GM12865 (cell line): ENCODE measurements around the gene ITPRID2.

Experiments
- DNase-seq: peaks from one replicate; pipeline ENCODE4 v3.0.0; 2010; ENCODE audit warnings: low read depth
- H3K4me3 ChIP-seq: 2 replicates; pipeline ENCODE4 v1.5.1; 2011; ENCODE audit warnings: mild to moderate bottlenecking, low read depth, low read length, control low read depth
- CTCF ChIP-seq: IDR thresholded peaks from 2 replicates; pipeline ENCODE4 v1.5.1; 2011; ENCODE audit warnings: low read length, control low read depth, low read depth, inconsistent platforms; ENCODE audit not compliant: insufficient read depth; ENCODE audit errors: missing control alignments

ITPRID2 gene

GRCh38 chr2:181971032-181971431 is 79.5 kb downstream of the ITPRID2 start:
- no peak overlapping the region for H3K4me3 ChIP-seq
- no peak for TF ChIP-seq CTCF
- DNase-seq: no peak

GRCh38 chr2:181972431-181973170 is 81.1 kb downstream of the ITPRID2 start:
- no peak for TF ChIP-seq CTCF
- DNase-seq: no peak
- H3K4me3 ChIP-seq: no peak overlapping the region

- no peak for TF ChIP-seq CTCF
- no peak overlapping the region for H3K4me3 ChIP-seq
- DNase-seq: no peak
These were observed 81.7 kb downstream of the ITPRID2 start for GRCh38 chr2:181973171-181973783.

- DNase-seq: peak; percentile 36
- no peak for TF ChIP-seq CTCF
- H3K4me3 ChIP-seq: no peak overlapping the region
These were observed 86.3 kb downstream of the ITPRID2 start for GRCh38 chr2:181977661-181978350.

GRCh38 chr2:181978351-181979150 is 87.0 kb downstream of the ITPRID2 start:
- no peak overlapping the region for H3K4me3 ChIP-seq
- no peak for TF ChIP-seq CTCF
- no peak for DNase-seq
